BLaER1 (cell line): ENCODE data around the gene KCNA1.

ENCODE experiments used
- H3K27ac ChIP-seq: shearing (Covaris generic); formaldehyde crosslinking; 2 replicates; pipeline ENCODE4 v1.8.1; 2022
- H3K27me3 ChIP-seq: shearing (Covaris generic); formaldehyde crosslinking; 2 replicates; pipeline ENCODE4 v1.8.1; 2022
- H3K36me3 ChIP-seq: shearing (Covaris generic); formaldehyde crosslinking; 2 replicates; pipeline ENCODE4 v1.8.1; 2022
- H3K4me1 ChIP-seq: shearing (Covaris generic); formaldehyde crosslinking; 2 replicates; pipeline ENCODE4 v1.8.1; 2022
- H3K4me2 ChIP-seq: shearing (Covaris generic); formaldehyde crosslinking; 2 replicates; pipeline ENCODE4 v1.8.1; 2022
- H3K4me3 ChIP-seq: shearing (Covaris generic); formaldehyde crosslinking; 2 replicates; pipeline ENCODE4 v1.8.1; 2022
- H3K9ac ChIP-seq: shearing (Covaris generic); formaldehyde crosslinking; 2 replicates; pipeline ENCODE4 v1.8.1; 2022
- H3K9me3 ChIP-seq: shearing (Covaris generic); formaldehyde crosslinking; 2 replicates; pipeline ENCODE4 v1.8.1; 2022
- H4K20me1 ChIP-seq: shearing (Covaris generic); formaldehyde crosslinking; 2 replicates; pipeline ENCODE4 v1.8.1; 2022
- Cebpa-rat ChIP-seq: shearing (Covaris generic); IDR thresholded peaks from 2 replicates; pipeline ENCODE4 v1.8.1; 2022

KCNA1 gene

GRCh38 chr12:4909410-4909733, 333 bp upstream of the KCNA1 start:
- Histone ChIP-seq H3K27ac (no peak overlapping the region), H3K27me3 (peaks cover 72% of the 10 kb centered on the region), H3K9ac (no peak overlapping the region)

GRCh38 chr12:4910502-4911315, 1.0 kb downstream of the KCNA1 start:
- Histone ChIP-seq H3K36me3 (no peaks in the 10 kb centered on the region), H3K27ac (no peak overlapping the region), H3K4me3 (peak overlapping the region; percentile 61), H3K9ac (no peak overlapping the region), H4K20me1 (peaks cover 9% of the 10 kb centered on the region; the same call in 1 of the 2 replicates), H3K4me1 (peaks cover 16% of the 10 kb centered on the region), H3K9me3 (peaks cover 36% of the 10 kb centered on the region), H3K4me2 (peak overlapping the region; percentile 84), H3K27me3 (peaks cover 72% of the 10 kb centered on the region)
- TF ChIP-seq Cebpa-rat: no peak

More at GRCh38 chr12:4909410-4909733, 333 bp upstream of the KCNA1 start:
- no peak for TF ChIP-seq Cebpa-rat
- Histone ChIP-seq H3K4me2 (peak overlapping the region; percentile 84), H3K4me3 (peak overlapping the region; percentile 61), H3K9me3 (peaks cover 36% of the 10 kb centered on the region), H3K36me3 (no peaks in the 10 kb centered on the region), H3K4me1 (peaks cover 16% of the 10 kb centered on the region), H4K20me1 (peaks cover 9% of the 10 kb centered on the region; the same call in 1 of the 2 replicates)

GRCh38 chr12:4911316-4911994, 1.8 kb downstream of the KCNA1 start:
- no peaks in the 10 kb centered on the region for H3K36me3 ChIP-seq
- H3K9me3 ChIP-seq: peaks cover 36% of the 10 kb centered on the region
- H3K27ac ChIP-seq: no peak overlapping the region
- H3K9ac ChIP-seq: no peak overlapping the region
- peaks cover 16% of the 10 kb centered on the region for H3K4me1 ChIP-seq
- H3K27me3 ChIP-seq: peaks cover 65% of the 10 kb centered on the region
- no peak overlapping the region for H3K4me2 ChIP-seq
- 0 out of 2 replicates have a peak overlapping the region, but pooled peaks have one; percentile 61 for H3K4me3 ChIP-seq
- H4K20me1 ChIP-seq: peaks cover 9% of the 10 kb centered on the region; the same call in 1 of the 2 replicates
- no peak for TF ChIP-seq Cebpa-rat

- Histone ChIP-seq H3K27ac (no peak overlapping the region), H4K20me1 (no peaks in the 10 kb centered on the region; the same call in 1 of the 2 replicates), H3K9me3 (peaks cover 26% of the 10 kb centered on the region), H3K9ac (no peak overlapping the region), H3K27me3 (peaks cover 32% of the 10 kb centered on the region), H3K4me1 (peaks cover 4% of the 10 kb centered on the region), H3K4me2 (no peak overlapping the region), H3K36me3 (no peaks in the 10 kb centered on the region), H3K4me3 (no peak overlapping the region)
- TF ChIP-seq Cebpa-rat: no peak
Measured at GRCh38 chr12:4914720-4915119, 5.0 kb downstream of the KCNA1 start.

GRCh38 chr12:4915752-4916151, 6.0 kb downstream of the KCNA1 start:
- TF ChIP-seq Cebpa-rat: no peak
- H3K27me3 ChIP-seq: peaks cover 22% of the 10 kb centered on the region
- no peaks in the 10 kb centered on the region for H3K4me1 ChIP-seq
- H3K4me3 ChIP-seq: no peak overlapping the region
- no peaks in the 10 kb centered on the region for H4K20me1 ChIP-seq
- H3K4me2 ChIP-seq: no peak overlapping the region
- peaks cover 17% of the 10 kb centered on the region for H3K9me3 ChIP-seq
- H3K36me3 ChIP-seq: no peaks in the 10 kb centered on the region
- no peak overlapping the region for H3K27ac ChIP-seq
- H3K9ac ChIP-seq: no peak overlapping the region

- H3K4me1 ChIP-seq: no peaks in the 10 kb centered on the region
- no peak overlapping the region for H3K4me3 ChIP-seq
- no peak for TF ChIP-seq Cebpa-rat
- no peaks in the 10 kb centered on the region for H3K36me3 ChIP-seq
- H3K27me3 ChIP-seq: no peaks in the 10 kb centered on the region
- H3K27ac ChIP-seq: no peak overlapping the region
- H3K4me2 ChIP-seq: no peak overlapping the region
- no peak overlapping the region for H3K9ac ChIP-seq
- no peaks in the 10 kb centered on the region for H4K20me1 ChIP-seq
- no peaks in the 10 kb centered on the region for H3K9me3 ChIP-seq
Measured at GRCh38 chr12:4918950-4919660, 9.4 kb downstream of the KCNA1 start.

- no peak for TF ChIP-seq Cebpa-rat
- no peak overlapping the region for H3K4me3 ChIP-seq
Measured at GRCh38 chr12:4932576-4932975, 22.9 kb downstream of the KCNA1 start.

GRCh38 chr12:4933411-4933810, 23.7 kb downstream of the KCNA1 start:
- H3K9me3 ChIP-seq: no peaks in the 10 kb centered on the region
- H3K4me2 ChIP-seq: no peak overlapping the region
- H3K9ac ChIP-seq: no peak overlapping the region
- no peaks in the 10 kb centered on the region for H3K4me1 ChIP-seq
- H4K20me1 ChIP-seq: no peaks in the 10 kb centered on the region
- no peaks in the 10 kb centered on the region for H3K36me3 ChIP-seq
- no peak for TF ChIP-seq Cebpa-rat
- H3K27ac ChIP-seq: no peak overlapping the region
- no peaks in the 10 kb centered on the region for H3K27me3 ChIP-seq
- H3K4me3 ChIP-seq: no peak overlapping the region

More at GRCh38 chr12:4932576-4932975, 22.9 kb downstream of the KCNA1 start:
- Histone ChIP-seq H3K36me3 (no peaks in the 10 kb centered on the region), H3K27ac (no peak overlapping the region), H4K20me1 (no peaks in the 10 kb centered on the region), H3K9ac (no peak overlapping the region), H3K9me3 (no peaks in the 10 kb centered on the region), H3K27me3 (no peaks in the 10 kb centered on the region), H3K4me2 (no peak overlapping the region), H3K4me1 (no peaks in the 10 kb centered on the region)

- Histone ChIP-seq H3K27ac (no peak overlapping the region), H3K4me2 (no peak overlapping the region), H3K9ac (no peak overlapping the region), H3K9me3 (no peaks in the 10 kb centered on the region), H3K36me3 (no peaks in the 10 kb centered on the region), H4K20me1 (no peaks in the 10 kb centered on the region), H3K27me3 (no peaks in the 10 kb centered on the region), H3K4me1 (no peaks in the 10 kb centered on the region), H3K4me3 (no peak overlapping the region)
- TF ChIP-seq Cebpa-rat: no peak
Measured at GRCh38 chr12:4934407-4935035, 24.8 kb downstream of the KCNA1 start.
